Esophagus muscularis mucosa (tissue), 4 donors: ENCODE data around the gene OR2F1. TPM values are rescaled to one million over a fixed set of nuclear protein-coding genes. Genes with fewer than 3 reads are reported as not detected.
"Not testable (repeated sequence)": the region's sequence is repeated elsewhere in the genome, so short reads cannot be mapped to it uniquely, and the experiment has no call there.

Experiments used
- DNase-seq: peaks from one replicate; pipeline ENCODE4 v3.0.0-alpha.2; 2017; ENCODE audit errors: extremely low spot score
- H3K27ac ChIP-seq, 4 donors: fragments of 200-600 bp; sonication (generic); replicated peaks in 1 of 4; 1 replicate in 3 of 4; 2 replicates in 1 of 4; pipeline ENCODE4 v1.5.1; 2016 to 2019; ENCODE audit warnings: mild to moderate bottlenecking in 1 of 4
- H3K27me3 ChIP-seq, 4 donors: fragments of 200-600 bp; sonication (generic); one replicate each; pipeline versions ENCODE4 v1.5.1 to v1.6.0; 2016 to 2019
- H3K36me3 ChIP-seq, 4 donors: fragments of 200-600 bp; sonication (generic); one replicate each; pipeline ENCODE4 v1.5.1; 2016 to 2019
- H3K4me1 ChIP-seq, 4 donors: fragments of 200-600 bp; sonication (generic); one replicate each; pipeline ENCODE4 v1.5.1; 2016 to 2019
- H3K4me3 ChIP-seq, 4 donors: fragments of 200-600 bp; sonication (generic); 1 replicate in 2 of 4; 2 replicates in 2 of 4; pipeline ENCODE4 v1.5.1; 2016 to 2019; ENCODE audit warnings: mild to moderate bottlenecking in 4 of 4, moderate library complexity in 1 of 4
- H3K9me3 ChIP-seq, 4 donors: fragments of 200-600 bp; sonication (generic); 1 replicate in 3 of 4; 2 replicates in 1 of 4; pipeline ENCODE4 v1.5.1; 2016 to 2019
- EP300 ChIP-seq: sonication (generic); formaldehyde crosslinking; IDR thresholded peaks from one replicate; pipeline ENCODE4 v1.6.1; 2017; ENCODE audit warnings: antibody characterized with exemption
- POLR2A ChIP-seq: fragments of 450-650 bp; IDR thresholded peaks from one replicate; pipeline ENCODE4 v1.6.1; 2017; ENCODE audit warnings: antibody characterized with exemption, moderate library complexity, mild to moderate bottlenecking, low read depth
- POLR2AphosphoS5 ChIP-seq, 2 donors: sonication (generic); formaldehyde crosslinking; IDR thresholded peaks; one replicate each; pipeline ENCODE4 v1.6.1; 2017; ENCODE audit warnings: antibody characterized with exemption in 2 of 2
- WGBS: methylation state at CpG from one replicate; pipeline ENCODE4 v1.1.5; 2018; 5-methylcytosine and 5-hydroxymethylcytosine counted together
- intact Hi-C: fragments of 100-400 bp; cut with DNase I; formaldehyde crosslinking; loops from one replicate; pipeline ENCODE4 v1.15.1; 2023
- total RNA-seq, 4 donors: library from RNA; depleted of rRNA; stranded (reverse); fragments of >200 nt; gene quantifications; one replicate each; pipeline versions ENCODE4 v1.1.0 to v1.2.1, GENCODE V29; 2016
- TF ChIP-seq, protein P1 (sequence below), 3 experiments: fragments of 200-600 bp in 2 of 3; fragments of 450-650 bp in 1 of 3; sonication (generic) in 2 of 3; IDR thresholded peaks; one replicate each; pipeline ENCODE4 v1.5.1; 2017 to 2019; ENCODE audit warnings: antibody characterized with exemption in 3 of 3, mild to moderate bottlenecking in 2 of 3, moderate library complexity in 1 of 3

The OR2F1 gene
- total RNA-seq, 4 donors from 2014 or later, result not detected

DNA sequence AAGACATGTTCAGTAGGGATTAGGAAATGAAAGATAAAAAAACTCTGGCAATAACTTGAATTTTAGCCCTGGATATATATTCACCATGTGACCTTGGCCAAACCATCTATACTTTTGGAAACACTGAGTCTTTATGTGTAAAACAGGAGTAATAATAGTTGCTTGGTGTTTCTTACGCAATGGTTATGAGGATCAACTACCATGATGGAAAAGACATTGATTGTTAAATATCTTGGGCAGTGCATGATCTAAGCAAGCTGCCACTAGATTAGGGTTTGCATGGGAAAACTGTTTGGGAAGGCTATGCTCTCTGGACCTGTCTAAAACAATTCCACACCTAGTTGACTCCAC is 52.0 kb downstream of the OR2F1 start:
- intact Hi-C loops, result no loop called here
- Histone ChIP-seq H3K27ac (no peak overlapping the region), H3K9me3 (no peaks in the 10 kb centered on the region), H3K4me1 (no peaks in the 10 kb centered on the region), H3K36me3 (no peaks in the 10 kb centered on the region), H3K27me3 (no peaks in the 10 kb centered on the region), H3K4me3 (no peak overlapping the region)
- 89% methylated on average over 1 of the region's 1 CpG for WGBS
- DNase-seq, result no peak
- TF ChIP-seq POLR2AphosphoS5 (IDR thresholded peaks at IDR 0.05) (no peak), EP300 (no peak), POLR2A (no peak)
- TF ChIP-seq, protein P1, sequence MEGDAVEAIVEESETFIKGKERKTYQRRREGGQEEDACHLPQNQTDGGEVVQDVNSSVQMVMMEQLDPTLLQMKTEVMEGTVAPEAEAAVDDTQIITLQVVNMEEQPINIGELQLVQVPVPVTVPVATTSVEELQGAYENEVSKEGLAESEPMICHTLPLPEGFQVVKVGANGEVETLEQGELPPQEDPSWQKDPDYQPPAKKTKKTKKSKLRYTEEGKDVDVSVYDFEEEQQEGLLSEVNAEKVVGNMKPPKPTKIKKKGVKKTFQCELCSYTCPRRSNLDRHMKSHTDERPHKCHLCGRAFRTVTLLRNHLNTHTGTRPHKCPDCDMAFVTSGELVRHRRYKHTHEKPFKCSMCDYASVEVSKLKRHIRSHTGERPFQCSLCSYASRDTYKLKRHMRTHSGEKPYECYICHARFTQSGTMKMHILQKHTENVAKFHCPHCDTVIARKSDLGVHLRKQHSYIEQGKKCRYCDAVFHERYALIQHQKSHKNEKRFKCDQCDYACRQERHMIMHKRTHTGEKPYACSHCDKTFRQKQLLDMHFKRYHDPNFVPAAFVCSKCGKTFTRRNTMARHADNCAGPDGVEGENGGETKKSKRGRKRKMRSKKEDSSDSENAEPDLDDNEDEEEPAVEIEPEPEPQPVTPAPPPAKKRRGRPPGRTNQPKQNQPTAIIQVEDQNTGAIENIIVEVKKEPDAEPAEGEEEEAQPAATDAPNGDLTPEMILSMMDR (IDR thresholded peaks at IDR 0.05), result no peak

DNA sequence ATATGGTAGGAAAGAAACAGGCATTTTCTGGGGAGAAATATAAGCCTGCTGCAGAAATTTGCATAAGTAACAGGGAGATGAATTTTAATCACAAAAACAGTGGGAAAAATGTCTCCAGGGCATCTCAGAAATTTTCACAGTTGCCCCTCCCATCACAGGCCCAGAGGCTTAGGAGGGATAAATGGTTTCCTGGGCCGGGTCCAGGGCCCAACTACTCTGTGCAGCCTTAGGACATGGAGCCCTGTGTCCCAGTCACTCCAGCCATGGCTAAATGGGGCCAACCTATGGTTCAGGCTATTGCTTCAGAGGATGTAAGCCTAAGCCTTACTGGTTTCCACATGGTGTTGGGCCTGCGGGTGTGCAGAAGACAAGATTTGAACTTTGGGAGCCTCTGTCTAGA is 54.7 kb downstream of the OR2F1 start:
- Histone ChIP-seq H3K36me3 (no peaks in the 10 kb centered on the region), H3K27me3 (no peaks in the 10 kb centered on the region), H3K4me1 (no peaks in the 10 kb centered on the region), H3K9me3 (no peaks in the 10 kb centered on the region), H3K4me3 (no peak overlapping the region), H3K27ac (no peak overlapping the region)
- DNase-seq, result no peak
- intact Hi-C loops, result no loop called here
- WGBS, result 76% methylated on average over 2 of the region's 2 CpGs
- TF ChIP-seq, protein P1 (IDR thresholded peaks at IDR 0.05), result no peak
- TF ChIP-seq POLR2AphosphoS5 (IDR thresholded peaks at IDR 0.05), result no peak
- no peak for TF ChIP-seq EP300
- TF ChIP-seq POLR2A, result no peak

DNA sequence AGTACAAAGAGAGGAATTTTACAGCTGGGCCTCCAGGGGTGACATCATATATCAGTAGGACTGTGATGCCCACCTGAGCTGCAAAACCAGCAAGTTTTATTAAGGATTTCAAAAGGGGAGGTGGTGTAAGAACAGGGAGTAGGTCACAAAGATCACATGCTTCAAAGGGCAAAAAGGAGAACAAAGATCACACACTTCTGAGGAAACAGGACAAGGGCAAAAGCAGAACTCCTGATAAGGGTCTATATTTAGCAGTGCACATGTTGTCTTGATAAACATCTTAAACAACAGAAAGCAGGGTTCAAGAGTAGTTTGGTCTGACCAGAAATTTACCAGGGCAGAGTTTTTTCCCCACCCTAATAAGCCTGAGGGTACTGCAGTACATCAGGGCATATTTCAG is 55.4 kb downstream of the OR2F1 start:
- H3K27ac ChIP-seq, H3K9me3 ChIP-seq, DNase-seq, intact Hi-C loops, H3K4me3 ChIP-seq, H3K27me3 ChIP-seq, H3K36me3 ChIP-seq, H3K4me1 ChIP-seq: not testable (repeated sequence)

DNA sequence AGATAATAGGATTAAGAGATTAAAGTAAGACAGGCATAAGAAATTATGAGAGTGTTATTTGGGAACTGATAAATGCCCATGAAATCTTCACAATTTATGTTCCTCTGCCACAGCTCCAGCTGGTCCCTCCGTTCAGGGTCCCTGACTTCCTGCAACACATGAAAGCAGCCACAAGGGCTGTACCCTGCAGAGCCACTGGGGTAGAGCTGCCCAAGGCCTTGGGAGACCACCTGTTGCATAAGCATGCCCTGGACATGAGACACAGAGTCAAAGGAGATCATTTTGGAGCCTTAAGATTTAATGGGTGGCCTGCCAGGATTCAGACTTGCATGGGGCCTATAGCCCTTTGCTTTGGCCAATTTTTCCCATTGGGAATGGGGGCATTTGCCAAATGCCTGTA is 56.2 kb downstream of the OR2F1 start:
- H3K27ac ChIP-seq, H3K4me3 ChIP-seq, H3K36me3 ChIP-seq, intact Hi-C loops, H3K27me3 ChIP-seq, DNase-seq, H3K9me3 ChIP-seq, H3K4me1 ChIP-seq: not testable (repeated sequence)
- WGBS, result 71% methylated on average over 1 of the region's 1 CpG

DNA sequence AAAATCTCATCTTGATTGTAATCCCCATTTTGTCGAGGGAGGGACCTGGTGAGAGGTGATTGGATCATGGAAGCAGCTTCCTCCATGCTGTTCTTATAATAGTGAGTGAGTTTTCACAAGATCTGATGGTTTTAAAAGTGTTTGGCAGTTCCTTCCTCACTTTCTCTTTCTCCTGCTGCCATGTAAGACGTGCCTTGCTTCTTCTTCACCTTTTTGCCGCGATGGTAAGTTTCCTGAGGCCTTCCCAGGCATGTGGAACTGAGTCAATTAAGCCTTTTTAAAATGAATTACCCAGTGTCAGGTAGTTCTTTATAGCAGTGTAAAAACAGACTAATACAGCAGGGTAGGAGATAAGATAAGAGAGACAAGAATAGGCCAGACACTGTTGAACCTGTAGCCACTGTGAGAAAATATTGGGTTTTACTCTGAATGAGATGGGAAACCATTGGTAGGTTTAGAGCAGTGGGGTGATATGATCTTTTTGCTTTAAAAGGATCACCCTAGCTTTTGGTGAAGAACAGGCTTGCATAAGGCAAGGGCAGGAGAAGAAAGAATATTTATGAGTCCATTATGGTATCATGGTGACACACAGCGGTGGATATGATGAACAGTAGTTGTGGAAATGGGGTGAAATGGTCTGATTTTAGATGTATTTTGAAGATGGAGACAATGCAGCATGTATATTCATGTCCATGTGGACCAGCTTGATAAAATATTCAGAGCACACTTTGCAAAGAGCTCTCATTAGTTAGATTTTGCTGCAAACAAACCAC is 57.0 kb downstream of the OR2F1 start:
- Histone ChIP-seq H3K9me3 (no peaks in the 10 kb centered on the region), H3K36me3 (no peaks in the 10 kb centered on the region), H3K27ac (no peak overlapping the region), H3K27me3 (no peaks in the 10 kb centered on the region), H3K4me1 (no peaks in the 10 kb centered on the region), H3K4me3 (no peak overlapping the region)
- DNase-seq, result no peak
- intact Hi-C loops, result no loop called here
- TF ChIP-seq, protein P1 (IDR thresholded peaks at IDR 0.05), result peak in 2 of 3 experiments; percentile 11 to 12
- no peak for TF ChIP-seq POLR2A
- no peak for TF ChIP-seq EP300
- 70% methylated on average over 5 of the region's 5 CpGs for WGBS

Other genes starting within 250 kb of the OR2F1 start
- 1 to 10 TPM in 1 of 4 donors, under 1 TPM in 1, not detected in 2; 0.83 to 1.7 TPM for gene CTAGE6, start 197.1 kb upstream of the OR2F1 start, total RNA-seq
- 10 to 100 TPM; 38.2 to 62.7 (median 52.4) TPM for gene TCAF1, start 52.7 kb upstream of the OR2F1 start, total RNA-seq
- not detected for gene OR2F2, start 19.6 kb upstream of the OR2F1 start, total RNA-seq
- not detected for gene OR6B1, start 45.5 kb downstream of the OR2F1 start, total RNA-seq
- not detected for gene OR2A5, start 94.1 kb downstream of the OR2F1 start, total RNA-seq
- not detected for gene OR2A25, start 115.0 kb downstream of the OR2F1 start, total RNA-seq
- gene OR2A12, start 131.4 kb downstream of the OR2F1 start, total RNA-seq, result not detected
- not detected for gene OR2A2, start 154.7 kb downstream of the OR2F1 start, total RNA-seq
- gene OR2A14, start 168.3 kb downstream of the OR2F1 start, total RNA-seq, result not detected
- gene CTAGE4, start 228.6 kb downstream of the OR2F1 start, total RNA-seq, result 1 to 10 TPM in 1 of 4 donors, under 1 TPM in 2, not detected in 1; 0.71 to 2.5 (median 0.83) TPM
- gene ARHGEF35, start 241.0 kb downstream of the OR2F1 start, total RNA-seq, result 1 to 10 TPM; 1.5 to 4.0 (median 1.8) TPM